Measurements from ENCODE around the gene CLRN1. TPM values are rescaled to one million over a fixed set of nuclear protein-coding genes. Genes with fewer than 3 reads are reported as not detected.

The CLRN1 gene
- total and polyA plus RNA-seq, 9 of the 15 experiments (the other 6 are each of a cell fraction or from before 2014, with no cell fraction given) = not detected

DNA sequence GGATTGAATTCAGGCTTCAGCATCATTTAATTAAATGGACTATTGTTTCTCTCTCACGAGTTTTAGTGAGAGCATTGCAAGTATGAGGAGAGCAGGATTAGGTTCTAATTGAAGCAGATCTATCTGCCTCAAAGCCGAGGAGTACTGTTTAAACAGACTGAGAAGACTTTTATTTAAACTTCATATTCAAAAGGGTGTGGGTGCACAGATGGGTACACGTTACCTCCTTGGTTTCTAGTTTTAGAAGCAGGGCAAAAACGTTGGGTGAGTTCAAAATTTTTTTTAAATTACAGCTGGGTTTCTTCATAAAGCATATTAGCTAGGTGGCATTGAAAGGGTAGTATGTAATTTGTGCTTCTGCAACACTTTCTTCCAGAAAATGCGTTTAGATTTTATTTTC is 26.5 kb upstream of the CLRN1 start:
- Histone ChIP-seq H3K9me1 (ENCODE audit: control insufficient read depth, insufficient read depth, low read length) (no peaks in the 10 kb centered on the region), H3K27me3 (ENCODE audit: control insufficient read depth in 2 of 2, insufficient read depth in 2 of 2, low read length in 2 of 2) (peaks cover 9 to 12% of the 10 kb centered on the region in 2 experiments; a peak in 4 of 5 replicates), H2AFZ (ENCODE audit: low read depth, low read length) (no peak overlapping the region), H4K20me1 (replicated peaks; ENCODE audit: control insufficient read depth, insufficient read depth, low read length) (no peaks in the 10 kb centered on the region), H3K9me3 (replicated peaks; ENCODE audit: control insufficient read depth, insufficient read depth, low read depth, low read length) (no peaks in the 10 kb centered on the region), H3K9ac (ENCODE audit: insufficient read depth in 1 of 2, low read depth in 2 of 2, low read length in 2 of 2) (no peak overlapping the region), H3K27ac (ENCODE audit: extremely low read depth, low read depth, low read length) (no peak overlapping the region), H3K4me2 (ENCODE audit: insufficient read depth, low read length) (no peak overlapping the region), H3K4me1 (replicated peaks in 1 of 2; ENCODE audit: control insufficient read depth in 2 of 2, insufficient read depth in 2 of 2, low read length in 2 of 2) (no peaks in the 10 kb centered on the region), H3K36me3 (ENCODE audit: control insufficient read depth, insufficient read depth, low read length) (no peaks in the 10 kb centered on the region), H3K4me3 (no peak overlapping the region), H3K79me2 (ENCODE audit: control insufficient read depth, insufficient read depth, low read length) (no peaks in the 10 kb centered on the region)
- ATAC-seq (no peak), DNase-seq (ENCODE audit: extremely low read depth in 1 of 4, low spot score in 3 of 4) (no peak), FAIRE-seq (no peak)
- in situ Hi-C loops (cut with MboI) (no loop called here), intact Hi-C loops (cut with micrococcal nuclease) (no loop called here)
- no TSS peak for BruUV-seq (replicated peaks)
- TF ChIP-seq ZNF121 (CRISPR knock-in tag; conservative IDR thresholded peaks at IDR 0.05) = no peak
- TF ChIP-seq ZBTB43 (CRISPR knock-in tag; IDR thresholded peaks at IDR 0.05) = no peak
- no peak for TF ChIP-seq COPS2 (conservative IDR thresholded peaks at IDR 0.05)
- TF ChIP-seq PTTG1 (tag; IDR thresholded peaks at IDR 0.05; ENCODE audit: low read depth) = no peak
- TF ChIP-seq SMARCE1 (IDR thresholded peaks at IDR 0.05) = no peak
- TF ChIP-seq, protein P1, sequence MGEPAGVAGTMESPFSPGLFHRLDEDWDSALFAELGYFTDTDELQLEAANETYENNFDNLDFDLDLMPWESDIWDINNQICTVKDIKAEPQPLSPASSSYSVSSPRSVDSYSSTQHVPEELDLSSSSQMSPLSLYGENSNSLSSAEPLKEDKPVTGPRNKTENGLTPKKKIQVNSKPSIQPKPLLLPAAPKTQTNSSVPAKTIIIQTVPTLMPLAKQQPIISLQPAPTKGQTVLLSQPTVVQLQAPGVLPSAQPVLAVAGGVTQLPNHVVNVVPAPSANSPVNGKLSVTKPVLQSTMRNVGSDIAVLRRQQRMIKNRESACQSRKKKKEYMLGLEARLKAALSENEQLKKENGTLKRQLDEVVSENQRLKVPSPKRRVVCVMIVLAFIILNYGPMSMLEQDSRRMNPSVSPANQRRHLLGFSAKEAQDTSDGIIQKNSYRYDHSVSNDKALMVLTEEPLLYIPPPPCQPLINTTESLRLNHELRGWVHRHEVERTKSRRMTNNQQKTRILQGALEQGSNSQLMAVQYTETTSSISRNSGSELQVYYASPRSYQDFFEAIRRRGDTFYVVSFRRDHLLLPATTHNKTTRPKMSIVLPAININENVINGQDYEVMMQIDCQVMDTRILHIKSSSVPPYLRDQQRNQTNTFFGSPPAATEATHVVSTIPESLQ (CRISPR knock-in tag; IDR thresholded peaks at IDR 0.05) = no peak
- no peak for TF ChIP-seq CBFA2T2 (conservative IDR thresholded peaks at IDR 0.05)
- no peak for TF ChIP-seq FOXA1 (IDR thresholded peaks at IDR 0.05; ENCODE audit: borderline replicate concordance)
- POLR2A ChIA-PET = interaction anchor here (0.7 kb wide), 1 partner anchor 62 kb away, joined by 3 read pairs; no protein-coding TSS in a partner anchor
- CTCF ChIA-PET (ENCODE audit: low intra/inter-chr PET ratio) = no interaction called here
- 2% methylated on average over 5 of the region's 5 CpGs for WGBS (ENCODE audit: insufficient coverage, low coverage, missing lambda C conversion rate)

All from K562 (cell line).